ENCODE data around the gene SH2D3A.
"Not testable (repeated sequence)": the region's sequence is repeated elsewhere in the genome, so short reads cannot be mapped to it uniquely, and the experiment has no call there.

Gene SH2D3A

DNA sequence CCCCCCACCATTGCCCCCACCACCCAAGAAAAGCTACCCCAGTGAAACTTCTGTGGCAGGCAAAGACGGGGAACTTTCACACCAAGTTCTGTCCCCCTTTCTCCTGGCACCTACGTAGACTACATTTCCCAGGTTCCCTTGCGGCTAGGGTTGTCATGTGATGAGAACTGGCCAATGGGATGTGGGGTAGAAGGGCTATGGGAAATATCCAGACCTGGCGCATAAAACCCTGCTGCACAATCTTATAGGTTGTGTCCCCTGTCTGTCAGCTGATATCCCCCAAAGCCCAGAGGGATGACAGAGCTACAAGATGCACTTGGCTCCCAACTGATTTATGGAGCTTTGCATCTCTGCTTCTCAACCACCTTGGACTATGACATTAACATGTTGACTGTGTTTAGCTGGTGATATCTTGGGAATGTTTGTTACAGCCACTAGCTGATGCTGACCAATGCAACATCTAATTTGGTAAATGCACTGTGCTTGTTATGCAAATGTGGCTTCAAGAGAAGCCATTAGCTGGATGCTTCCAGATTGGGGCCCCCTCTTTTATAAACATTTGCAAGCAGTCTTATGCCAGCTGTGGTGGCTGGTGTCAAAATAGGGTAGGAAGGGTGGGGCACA, 6.1 kb downstream of the SH2D3A start:
- no peak for DNase-seq (ENCODE audit: low spot score)

GRCh38 chr19:6760606-6761005, 6.6 kb downstream of the SH2D3A start:
- DNase-seq (ENCODE audit: low spot score): no peak

DNA sequence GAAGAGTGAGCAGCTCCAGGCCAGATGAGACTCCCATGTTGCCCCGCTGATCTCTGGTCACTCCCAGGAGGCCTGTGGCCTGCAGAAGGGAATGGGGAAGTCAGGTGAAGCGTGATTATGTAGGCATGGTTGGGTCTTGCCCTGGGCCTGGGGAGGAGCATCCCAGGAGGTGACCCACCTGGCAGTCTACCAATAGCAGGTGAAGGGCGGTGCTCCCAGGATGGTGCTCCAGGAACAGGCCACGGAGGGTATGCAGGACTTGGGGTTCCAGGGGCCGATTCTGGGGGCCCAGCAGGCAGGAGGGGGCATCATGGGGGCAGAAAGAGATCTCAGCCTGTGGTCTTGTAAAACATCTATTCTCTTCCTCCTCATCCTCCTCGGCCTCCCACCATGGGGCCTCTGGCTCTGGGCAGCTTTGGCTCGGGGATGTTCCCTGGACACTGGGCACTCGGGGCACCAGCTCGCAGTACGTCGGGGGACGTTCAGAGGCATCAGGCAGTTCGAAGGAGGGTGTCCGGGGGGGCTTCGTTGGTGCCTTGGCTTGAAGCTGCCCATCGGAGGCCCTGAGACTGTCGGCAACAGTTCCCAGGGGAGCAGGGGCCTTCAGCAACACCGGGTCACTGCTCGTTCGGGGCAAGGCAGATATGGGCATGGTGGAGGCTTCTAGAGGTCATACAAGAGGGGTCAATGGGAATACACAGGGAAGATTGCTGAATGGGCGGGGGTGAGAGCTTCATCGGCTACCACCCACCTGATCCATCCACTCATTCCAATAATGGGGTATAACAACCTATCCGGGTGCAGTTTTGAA, 12.4 kb downstream of the SH2D3A start:
- no peak for DNase-seq (ENCODE audit: low spot score)

DNA sequence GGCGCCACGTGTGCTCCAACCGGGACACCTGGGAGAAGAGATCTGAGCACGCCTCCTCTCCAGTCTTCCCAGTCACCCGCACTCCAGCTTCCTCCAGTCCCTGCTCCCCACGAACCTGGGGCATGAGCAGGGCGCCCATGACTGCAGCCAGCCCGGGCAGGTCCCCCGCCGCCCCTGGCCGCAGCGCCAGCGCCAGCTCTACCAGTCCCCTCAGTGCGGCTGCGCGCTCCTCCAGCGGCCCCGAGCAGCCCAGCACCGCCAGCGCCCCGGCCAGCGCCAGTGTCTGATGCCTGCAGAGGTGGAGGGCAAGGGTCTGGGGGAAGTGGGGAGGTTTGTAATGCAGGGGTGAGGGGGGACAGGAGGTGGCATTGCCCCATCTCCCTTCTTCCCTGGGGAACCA, 13.1 kb downstream of the SH2D3A start:
- DNase-seq (ENCODE audit: low spot score): no peak

DNA sequence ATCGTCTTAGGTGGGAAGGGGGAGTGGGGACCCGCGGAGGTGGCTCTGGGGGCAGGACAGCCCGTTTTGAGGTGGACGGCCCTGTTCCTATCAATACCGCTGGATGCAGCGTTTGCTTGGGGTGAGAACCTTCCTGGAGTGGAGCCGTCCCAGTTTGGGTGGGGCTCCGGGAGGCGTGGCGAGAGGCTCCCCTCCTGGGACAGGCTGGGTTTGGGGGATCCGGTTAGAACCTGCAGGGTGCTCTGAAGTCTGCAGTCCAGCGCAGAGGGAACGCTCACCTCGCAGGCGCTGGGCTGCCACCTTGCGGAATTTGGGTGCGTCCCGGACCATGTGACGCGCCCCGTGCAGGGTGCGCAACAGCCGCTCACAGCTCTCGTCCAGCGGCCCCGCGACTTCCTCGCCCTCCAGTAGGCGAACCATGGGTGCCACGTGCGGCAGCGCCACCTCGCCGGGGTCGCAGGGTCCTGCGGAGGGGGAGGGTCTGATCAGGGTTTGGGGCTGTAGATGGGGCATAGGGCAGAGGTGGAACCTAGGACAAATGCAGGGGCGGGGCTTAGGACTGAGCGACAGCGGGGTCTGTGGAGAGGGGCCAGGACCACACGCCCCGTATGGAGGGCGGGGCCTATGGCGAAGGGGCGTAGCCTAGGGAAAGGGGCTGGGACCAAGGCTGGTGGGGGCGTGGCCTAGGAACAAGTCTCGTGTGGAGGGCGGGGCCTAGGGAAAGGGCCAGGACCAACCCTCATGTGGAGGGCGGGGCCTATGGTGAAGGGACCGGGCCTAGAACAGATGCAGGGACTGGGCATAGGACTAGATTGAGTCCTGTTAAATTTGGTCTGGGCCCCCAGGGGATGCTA, 13.8 kb downstream of the SH2D3A start:
- DNase-seq (ENCODE audit: low spot score): peak; percentile 27

GRCh38 chr19:6752256-6753177, 14.7 kb downstream of the SH2D3A start:
- no peak for DNase-seq (ENCODE audit: low spot score)

GRCh38 chr19:6751189-6751588, 16.0 kb downstream of the SH2D3A start:
- no peak for DNase-seq (ENCODE audit: low spot score)

- DNase-seq (ENCODE audit: low spot score): no peak
These were observed 17.2 kb downstream of the SH2D3A start for GRCh38 chr19:6750062-6750461.

GRCh38 chr19:6748543-6748942, 18.7 kb downstream of the SH2D3A start:
- not testable (repeated sequence) for DNase-seq (ENCODE audit: low spot score)

GRCh38 chr19:6745965-6746364, 21.3 kb downstream of the SH2D3A start:
- DNase-seq (ENCODE audit: low spot score): no peak

GRCh38 chr19:6744381-6745301, 22.6 kb downstream of the SH2D3A start:
- DNase-seq (ENCODE audit: low spot score): peak; percentile 61

DNA sequence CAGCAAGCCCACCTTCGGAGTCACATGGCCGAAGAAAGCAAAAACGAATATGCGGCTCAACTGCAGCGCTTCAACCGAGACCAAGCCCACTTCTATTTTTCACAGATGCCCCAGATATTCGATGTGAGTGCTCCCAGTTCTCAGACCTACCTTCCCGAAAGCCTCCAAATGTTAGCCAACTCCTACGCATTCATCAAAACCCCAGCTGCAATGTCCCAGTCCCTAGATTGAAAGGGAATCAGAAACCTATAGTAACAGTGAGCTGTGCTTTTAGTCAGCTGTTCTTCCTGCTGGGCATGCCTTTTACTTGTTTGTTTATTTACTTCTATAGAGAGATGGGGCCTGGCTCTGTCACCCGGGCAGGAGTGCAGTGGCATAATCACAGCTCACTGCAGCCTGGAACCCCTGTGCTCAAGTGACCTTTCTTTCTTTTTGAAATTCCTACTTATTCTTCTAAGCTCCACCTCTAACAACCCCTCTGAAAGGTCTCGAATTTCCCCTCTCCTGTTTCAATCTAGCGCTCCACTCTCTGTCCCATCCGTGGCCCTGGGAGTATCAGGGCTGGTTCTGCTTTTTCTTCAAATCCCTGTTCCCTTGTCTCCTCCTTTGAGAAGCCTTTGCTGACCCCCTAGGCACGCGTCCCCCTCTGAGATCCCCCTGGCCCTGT, 23.4 kb downstream of the SH2D3A start:
- no peak for DNase-seq (ENCODE audit: low spot score)

- no peak for DNase-seq (ENCODE audit: low spot score)
These were observed 24.2 kb downstream of the SH2D3A start for GRCh38 chr19:6743066-6743465.

- no peak for DNase-seq (ENCODE audit: low spot score)
These were observed 26.5 kb downstream of the SH2D3A start for GRCh38 chr19:6740589-6741343.

GRCh38 chr19:6739883-6740588, 27.2 kb downstream of the SH2D3A start:
- DNase-seq (ENCODE audit: low spot score): no peak

DNA sequence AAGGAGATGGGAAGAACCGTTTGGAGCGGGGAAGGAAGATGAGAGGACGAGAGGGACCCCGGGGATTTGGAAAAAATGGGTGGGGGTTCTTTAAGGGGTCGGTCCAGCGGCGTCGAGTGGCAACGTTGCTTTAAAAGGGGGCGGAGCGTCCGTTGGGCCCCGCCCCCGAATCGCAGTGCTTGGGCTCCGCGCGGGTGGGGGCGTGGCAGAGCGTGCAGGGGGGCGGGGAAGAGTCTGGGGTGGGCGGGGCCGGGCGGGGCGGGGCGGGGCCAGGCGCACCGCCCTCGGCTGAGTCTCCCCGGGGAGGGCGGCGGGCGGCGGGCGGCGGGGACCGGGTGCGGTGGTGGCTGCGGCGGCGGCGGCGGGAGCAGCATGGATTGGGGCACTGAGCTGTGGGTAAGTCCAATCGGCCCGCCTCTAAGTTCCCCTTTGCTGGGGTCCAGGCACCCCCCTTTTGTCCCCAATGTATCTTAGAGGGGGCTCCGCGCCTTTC, 27.8 kb downstream of the SH2D3A start, which contains the start of gene TRIP10:
TRIP10 (plus strand) TSS at position 291 of the 493 bp plus-strand sequence; CDS start at position 373, 82 bp downstream.
- peak; percentile 90 for DNase-seq (ENCODE audit: low spot score)

DNA sequence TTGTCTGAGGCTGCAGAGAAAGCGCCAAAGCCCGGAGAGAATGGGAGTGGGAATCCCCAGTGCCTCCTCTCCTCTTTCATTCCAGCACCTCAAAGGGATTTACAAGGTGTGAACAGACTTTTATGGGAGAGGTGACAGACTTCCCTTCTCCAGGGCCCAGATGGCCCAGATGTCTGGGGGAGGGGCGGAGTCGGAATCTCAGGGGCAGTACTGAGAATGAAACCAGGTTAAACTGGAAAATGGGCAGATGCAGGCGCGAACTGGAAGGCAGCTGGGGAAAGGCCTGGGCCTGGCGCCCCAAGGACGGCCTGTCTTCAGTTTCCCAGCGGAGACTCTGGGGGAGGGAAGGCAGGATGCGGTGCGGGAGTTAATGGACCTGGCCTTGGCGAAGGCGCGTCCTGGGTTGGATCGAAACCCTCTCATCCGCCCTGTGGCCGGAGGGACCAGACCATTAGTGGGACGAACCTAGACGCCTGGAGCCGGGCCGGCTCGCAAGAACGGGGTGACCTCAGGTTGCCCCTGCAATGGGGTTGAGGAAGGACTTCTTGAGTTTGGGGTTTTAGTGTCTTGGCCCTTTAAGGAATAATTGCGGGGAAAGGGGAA, 28.3 kb downstream of the SH2D3A start:
- peak; percentile 23 for DNase-seq (ENCODE audit: low spot score)

Data from Ammon's horn (tissue), 1 donor.